GM12874 (cell line): ENCODE data around the gene DNAJC2.

Experiments used
- TF ChIP-seq, protein P1 (sequence below): IDR thresholded peaks from 2 replicates; pipeline ENCODE4 v1.5.1; 2011; ENCODE audit warnings: low read depth, mild to moderate bottlenecking, control low read depth, low read length, moderate library complexity; ENCODE audit not compliant: insufficient read depth

Gene DNAJC2

GRCh38 chr7:103381280-103382031 lies 36.9 kb upstream of the DNAJC2 start:
- TF ChIP-seq, protein P1, sequence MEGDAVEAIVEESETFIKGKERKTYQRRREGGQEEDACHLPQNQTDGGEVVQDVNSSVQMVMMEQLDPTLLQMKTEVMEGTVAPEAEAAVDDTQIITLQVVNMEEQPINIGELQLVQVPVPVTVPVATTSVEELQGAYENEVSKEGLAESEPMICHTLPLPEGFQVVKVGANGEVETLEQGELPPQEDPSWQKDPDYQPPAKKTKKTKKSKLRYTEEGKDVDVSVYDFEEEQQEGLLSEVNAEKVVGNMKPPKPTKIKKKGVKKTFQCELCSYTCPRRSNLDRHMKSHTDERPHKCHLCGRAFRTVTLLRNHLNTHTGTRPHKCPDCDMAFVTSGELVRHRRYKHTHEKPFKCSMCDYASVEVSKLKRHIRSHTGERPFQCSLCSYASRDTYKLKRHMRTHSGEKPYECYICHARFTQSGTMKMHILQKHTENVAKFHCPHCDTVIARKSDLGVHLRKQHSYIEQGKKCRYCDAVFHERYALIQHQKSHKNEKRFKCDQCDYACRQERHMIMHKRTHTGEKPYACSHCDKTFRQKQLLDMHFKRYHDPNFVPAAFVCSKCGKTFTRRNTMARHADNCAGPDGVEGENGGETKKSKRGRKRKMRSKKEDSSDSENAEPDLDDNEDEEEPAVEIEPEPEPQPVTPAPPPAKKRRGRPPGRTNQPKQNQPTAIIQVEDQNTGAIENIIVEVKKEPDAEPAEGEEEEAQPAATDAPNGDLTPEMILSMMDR = no peak

- TF ChIP-seq, protein P1 = no peak
Observed at GRCh38 chr7:103380395-103381191, 36.0 kb upstream of the DNAJC2 start.

DNA sequence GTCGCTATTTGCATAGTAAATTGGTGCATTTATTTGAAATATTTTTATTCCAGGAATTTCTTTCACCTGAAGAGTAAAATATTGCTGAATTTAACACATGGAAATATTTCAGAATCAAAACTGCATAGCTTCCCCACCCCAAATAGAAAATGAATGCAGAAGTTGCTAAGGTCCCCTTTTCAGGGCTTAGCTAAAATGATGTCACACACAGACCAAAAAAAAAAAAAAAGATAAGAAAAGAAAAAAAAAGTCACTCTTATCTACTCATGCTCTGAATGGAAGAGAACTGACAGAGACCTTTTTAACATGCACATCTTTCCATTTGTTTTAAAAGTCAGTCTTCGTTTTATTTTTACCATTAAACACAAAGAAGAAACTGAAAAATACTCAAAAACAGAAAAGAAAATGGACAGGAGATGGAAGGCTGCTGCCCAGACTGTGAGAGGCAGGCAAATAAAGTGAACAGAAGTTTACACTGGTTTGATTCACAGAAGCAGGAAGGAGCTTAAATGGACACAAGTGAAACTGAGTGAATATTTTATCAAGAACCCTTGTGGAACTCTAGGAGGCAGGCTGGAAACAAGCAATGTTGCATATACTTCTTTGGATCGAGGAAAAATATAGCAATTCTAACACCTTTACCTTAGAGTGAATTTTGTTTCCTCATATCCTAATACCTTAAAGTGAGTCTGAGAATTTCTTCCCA lies 34.9 kb upstream of the DNAJC2 start:
- TF ChIP-seq, protein P1 = no peak

GRCh38 chr7:103373866-103374643 lies 29.5 kb upstream of the DNAJC2 start:
- TF ChIP-seq, protein P1 = no peak

GRCh38 chr7:103369432-103369831 lies 24.9 kb upstream of the DNAJC2 start:
- TF ChIP-seq, protein P1 = no peak

- TF ChIP-seq, protein P1 = no peak
Observed at GRCh38 chr7:103349805-103350204, 5.2 kb upstream of the DNAJC2 start.
